GM12865 (cell line): ENCODE results near the gene SH2D2A.

Experiments used
- DNase-seq: peaks from one replicate; pipeline ENCODE4 v3.0.0; 2010; ENCODE audit warnings: low read depth
- H3K4me3 ChIP-seq: 2 replicates; pipeline ENCODE4 v1.5.1; 2011; ENCODE audit warnings: mild to moderate bottlenecking, low read depth, low read length, control low read depth
- TF ChIP-seq, protein P1 (sequence below): IDR thresholded peaks from 2 replicates; pipeline ENCODE4 v1.5.1; 2011; ENCODE audit warnings: low read length, control low read depth, low read depth, inconsistent platforms; ENCODE audit not compliant: insufficient read depth; ENCODE audit errors: missing control alignments

Gene SH2D2A

DNA sequence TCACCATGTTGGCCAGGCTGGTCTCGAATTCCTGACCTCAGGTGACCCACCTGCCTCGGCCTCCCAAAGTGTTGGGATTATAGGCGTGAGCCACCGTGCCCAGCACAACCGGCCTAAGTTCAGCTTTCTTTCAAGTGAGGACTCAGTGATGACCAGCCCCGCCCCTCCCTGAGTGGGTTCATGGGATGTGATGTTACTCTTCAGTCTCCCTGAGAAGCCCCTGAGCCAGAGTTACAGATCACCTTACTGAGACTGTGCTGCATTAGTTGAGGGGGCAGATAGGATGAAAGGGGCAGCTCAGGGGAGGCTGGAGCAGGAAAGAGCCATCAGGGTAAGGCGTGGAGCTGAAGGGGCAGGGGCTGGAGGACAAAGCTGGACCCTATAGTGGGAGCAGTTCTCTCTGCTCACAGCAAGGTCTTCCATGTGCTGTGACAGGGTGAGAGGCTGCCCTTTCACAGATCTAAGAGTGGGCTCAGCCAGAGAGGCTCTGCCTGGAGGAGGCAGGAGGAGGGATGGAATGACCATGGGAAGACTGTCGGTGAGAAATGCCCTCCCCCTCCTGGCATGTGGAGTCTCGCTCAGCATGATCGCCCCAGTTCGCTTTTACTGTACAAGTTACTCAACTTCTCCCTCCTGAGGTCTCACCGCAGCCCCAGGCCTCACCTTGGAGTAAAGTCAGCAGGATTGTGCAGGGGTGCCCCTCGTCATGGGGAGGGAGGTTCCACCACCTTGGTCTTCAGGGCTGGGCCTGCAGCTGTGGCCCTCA lies 13.4 kb downstream of the SH2D2A start:
- DNase-seq = no peak
- no peak overlapping the region for H3K4me3 ChIP-seq
- TF ChIP-seq, protein P1, sequence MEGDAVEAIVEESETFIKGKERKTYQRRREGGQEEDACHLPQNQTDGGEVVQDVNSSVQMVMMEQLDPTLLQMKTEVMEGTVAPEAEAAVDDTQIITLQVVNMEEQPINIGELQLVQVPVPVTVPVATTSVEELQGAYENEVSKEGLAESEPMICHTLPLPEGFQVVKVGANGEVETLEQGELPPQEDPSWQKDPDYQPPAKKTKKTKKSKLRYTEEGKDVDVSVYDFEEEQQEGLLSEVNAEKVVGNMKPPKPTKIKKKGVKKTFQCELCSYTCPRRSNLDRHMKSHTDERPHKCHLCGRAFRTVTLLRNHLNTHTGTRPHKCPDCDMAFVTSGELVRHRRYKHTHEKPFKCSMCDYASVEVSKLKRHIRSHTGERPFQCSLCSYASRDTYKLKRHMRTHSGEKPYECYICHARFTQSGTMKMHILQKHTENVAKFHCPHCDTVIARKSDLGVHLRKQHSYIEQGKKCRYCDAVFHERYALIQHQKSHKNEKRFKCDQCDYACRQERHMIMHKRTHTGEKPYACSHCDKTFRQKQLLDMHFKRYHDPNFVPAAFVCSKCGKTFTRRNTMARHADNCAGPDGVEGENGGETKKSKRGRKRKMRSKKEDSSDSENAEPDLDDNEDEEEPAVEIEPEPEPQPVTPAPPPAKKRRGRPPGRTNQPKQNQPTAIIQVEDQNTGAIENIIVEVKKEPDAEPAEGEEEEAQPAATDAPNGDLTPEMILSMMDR = no peak

DNA sequence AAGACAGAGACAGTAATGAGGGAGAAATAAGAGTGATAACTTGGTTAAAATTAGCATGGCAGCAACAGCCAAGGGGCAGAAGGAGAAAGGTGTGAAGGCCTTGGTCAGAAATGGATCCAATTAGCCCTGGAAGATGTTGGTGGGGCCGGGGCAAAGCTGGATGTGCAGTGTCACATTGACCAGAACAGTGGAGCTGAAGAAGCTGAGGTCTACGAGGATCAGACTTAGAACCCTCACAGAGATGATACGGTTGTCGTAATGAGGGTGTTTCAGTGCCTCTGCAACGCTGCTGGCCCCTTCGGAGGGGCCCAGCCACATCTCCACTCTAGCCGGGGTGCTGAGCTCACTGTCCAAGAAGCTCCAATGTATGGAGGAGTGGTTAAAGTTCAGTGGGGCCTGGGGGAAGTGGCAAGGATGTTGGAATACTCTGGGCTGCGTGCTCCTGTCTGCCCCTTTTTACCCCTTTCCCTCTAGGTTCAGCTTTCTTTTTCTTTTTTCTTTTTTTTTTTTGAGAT lies 14.2 kb downstream of the SH2D2A start:
- TF ChIP-seq, protein P1 = no peak
- DNase-seq = no peak
- no peak overlapping the region for H3K4me3 ChIP-seq

DNA sequence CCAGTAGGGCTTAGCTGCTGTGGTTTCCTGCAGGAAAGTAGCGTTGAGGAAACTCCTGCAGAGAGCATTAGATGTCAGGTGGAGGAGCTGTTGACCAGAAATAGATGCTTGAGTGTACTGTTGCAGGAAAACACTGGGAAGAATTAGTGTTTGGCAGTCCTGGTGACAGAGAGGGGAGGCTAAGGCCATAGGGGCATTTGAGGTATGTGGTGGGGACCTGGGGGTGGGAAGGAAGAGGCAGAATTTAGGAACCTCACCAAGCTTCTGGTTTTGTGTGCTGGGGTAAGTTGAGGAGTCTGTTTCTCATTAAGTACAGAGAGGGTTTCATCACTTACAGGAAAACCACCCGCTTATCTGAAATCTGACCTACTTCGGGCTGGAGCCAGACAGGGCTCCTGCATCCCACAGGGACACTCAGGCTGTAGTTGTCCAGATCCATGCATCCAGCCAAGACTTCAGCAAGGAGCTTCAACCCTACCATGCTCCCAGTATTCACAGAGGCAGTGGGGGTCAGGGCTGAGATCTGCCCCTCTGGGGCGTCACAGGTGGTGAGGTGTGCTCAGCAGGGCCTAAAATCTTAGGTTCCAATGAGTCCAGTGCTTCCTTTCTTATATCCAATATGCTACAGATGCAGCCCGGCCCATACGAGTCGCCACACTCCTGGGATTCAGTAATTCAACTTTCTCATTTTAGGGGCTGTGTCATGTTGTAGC lies 15.1 kb downstream of the SH2D2A start:
- no peak for DNase-seq
- TF ChIP-seq, protein P1 = no peak
- H3K4me3 ChIP-seq = no peak overlapping the region

GRCh38 chr1:156797212-156797871 lies 19.3 kb downstream of the SH2D2A start:
- peak; percentile 69 for DNase-seq
- no peak overlapping the region for H3K4me3 ChIP-seq

GRCh38 chr1:156796340-156797097 lies 20.1 kb downstream of the SH2D2A start:
- DNase-seq = peak; percentile 24
- H3K4me3 ChIP-seq = no peak overlapping the region
- TF ChIP-seq, protein P1 = no peak

More at GRCh38 chr1:156797212-156797871, 19.3 kb downstream of the SH2D2A start:
- TF ChIP-seq, protein P1 = peak; percentile 82

DNA sequence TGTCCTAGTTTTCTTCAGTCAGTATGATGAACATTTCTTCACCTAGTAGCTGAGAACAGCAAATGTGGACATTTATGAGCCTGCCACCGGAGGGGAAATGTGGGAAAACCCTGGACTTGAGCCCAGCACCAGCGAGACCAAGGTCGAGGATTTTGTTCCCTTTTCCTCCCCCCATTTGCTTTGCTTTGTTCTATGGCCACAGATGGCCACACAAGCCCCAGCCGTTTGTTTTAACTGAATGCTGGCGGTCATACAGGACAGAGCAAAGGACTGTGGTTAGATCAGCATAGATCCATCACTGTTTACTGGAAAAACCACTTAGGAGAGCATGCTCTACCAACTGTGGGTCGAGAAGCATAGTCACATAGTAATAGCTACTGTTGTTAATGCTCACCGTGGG lies 20.9 kb downstream of the SH2D2A start:
- no peak for DNase-seq
- H3K4me3 ChIP-seq = no peak overlapping the region
- TF ChIP-seq, protein P1 = no peak
